CD4-positive, alpha-beta T cell treated with Interleukin-4 for 1 hour (primary cell): Measurements from ENCODE around the gene LDLRAD4.

Experiments
- DNase-seq, 2 donors: peaks; one replicate each; pipeline ENCODE4 v3.0.0-alpha.2; 2020 to 2022

LDLRAD4 gene

DNA sequence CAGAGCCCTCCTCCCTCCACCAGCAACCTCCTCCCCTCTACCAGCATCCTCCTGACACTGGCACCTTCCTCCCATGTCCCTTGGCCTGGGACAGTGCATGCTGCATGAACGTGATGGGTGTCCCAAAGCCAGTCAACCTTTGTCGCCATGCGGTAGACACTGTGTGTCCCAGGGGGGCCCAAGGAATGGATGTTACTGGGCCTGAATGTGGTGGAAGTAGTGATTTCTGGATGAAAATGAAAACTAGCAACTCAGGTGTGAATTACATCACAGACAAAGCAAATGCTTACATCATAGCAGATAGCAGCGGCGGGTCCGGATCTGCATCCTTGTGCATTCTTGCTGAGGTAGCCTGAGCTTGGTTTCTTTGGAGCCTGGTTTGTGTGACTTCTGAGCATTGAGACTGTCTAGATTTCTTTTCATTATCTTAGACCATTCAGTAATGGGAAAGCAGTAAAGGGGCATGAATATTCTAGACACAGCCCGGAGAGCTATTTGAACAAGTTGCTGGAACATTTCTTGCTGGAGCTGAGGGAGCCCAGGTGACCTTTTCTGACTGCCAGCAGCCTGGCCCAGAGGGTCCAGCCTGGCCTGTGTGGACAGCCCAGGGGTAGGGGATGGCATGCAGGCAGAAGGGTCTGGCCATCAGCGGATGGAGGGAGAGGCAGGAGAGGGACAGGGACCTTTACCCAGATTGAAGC lies 407.4 kb downstream of the LDLRAD4 start:
- DNase-seq: no peak

DNA sequence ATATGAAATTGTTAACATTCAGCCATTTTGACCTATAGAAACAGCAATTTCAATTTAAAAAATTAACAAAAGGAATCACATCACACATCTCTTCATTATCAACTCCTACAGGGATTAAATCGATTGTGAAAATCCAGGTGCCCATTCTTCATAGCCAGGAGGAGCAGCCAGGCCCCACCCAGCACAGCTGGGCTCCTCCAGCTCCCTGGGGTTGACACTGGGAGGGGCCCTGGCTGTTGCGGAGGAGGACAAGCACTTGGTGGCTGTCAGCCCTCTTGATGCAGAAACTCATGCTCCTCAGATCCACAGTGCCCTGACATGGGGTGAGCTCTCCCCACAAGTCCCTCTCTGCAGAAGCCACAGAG lies 408.0 kb downstream of the LDLRAD4 start:
- no peak for DNase-seq

DNA sequence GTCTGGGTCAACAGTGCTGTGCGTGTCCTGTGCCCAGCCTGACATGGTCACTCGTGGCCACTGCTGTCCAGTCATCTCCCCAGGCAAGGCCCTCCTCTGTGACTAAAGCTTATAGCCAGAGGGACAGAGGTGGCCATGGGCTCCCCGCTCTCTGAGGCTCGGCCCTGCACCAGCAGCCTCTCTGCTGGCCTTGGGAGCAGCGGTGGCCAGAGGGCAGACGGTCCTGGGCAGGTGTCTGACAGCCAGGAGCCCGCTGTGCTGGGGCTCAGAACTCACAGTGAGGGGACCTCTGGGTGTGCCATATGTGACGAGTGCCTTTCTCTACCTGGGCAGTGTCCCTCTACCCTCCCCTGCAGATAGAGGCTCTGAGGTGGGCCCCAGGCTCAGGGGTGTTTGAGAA lies 409.1 kb downstream of the LDLRAD4 start:
- no peak for DNase-seq

DNA sequence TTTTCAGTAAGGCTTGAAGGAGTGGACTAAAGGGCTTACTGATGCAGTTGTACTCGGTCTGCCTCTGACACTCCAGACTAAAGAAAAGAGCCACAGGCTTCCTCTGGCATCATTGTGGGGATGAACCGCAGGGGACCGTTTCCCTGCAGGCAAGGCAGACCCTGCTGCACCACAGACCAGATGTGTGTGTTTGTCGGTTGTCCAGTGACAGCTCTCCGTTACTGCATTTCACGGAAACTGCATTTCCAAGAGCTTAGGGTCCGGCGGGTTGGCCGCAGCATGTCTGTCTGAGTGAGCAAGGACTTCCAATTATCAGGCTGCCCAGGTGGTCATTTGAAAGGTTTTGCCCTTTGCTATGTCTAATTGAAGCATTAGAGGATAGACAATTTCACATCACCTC lies 409.7 kb downstream of the LDLRAD4 start:
- no peak for DNase-seq

DNA sequence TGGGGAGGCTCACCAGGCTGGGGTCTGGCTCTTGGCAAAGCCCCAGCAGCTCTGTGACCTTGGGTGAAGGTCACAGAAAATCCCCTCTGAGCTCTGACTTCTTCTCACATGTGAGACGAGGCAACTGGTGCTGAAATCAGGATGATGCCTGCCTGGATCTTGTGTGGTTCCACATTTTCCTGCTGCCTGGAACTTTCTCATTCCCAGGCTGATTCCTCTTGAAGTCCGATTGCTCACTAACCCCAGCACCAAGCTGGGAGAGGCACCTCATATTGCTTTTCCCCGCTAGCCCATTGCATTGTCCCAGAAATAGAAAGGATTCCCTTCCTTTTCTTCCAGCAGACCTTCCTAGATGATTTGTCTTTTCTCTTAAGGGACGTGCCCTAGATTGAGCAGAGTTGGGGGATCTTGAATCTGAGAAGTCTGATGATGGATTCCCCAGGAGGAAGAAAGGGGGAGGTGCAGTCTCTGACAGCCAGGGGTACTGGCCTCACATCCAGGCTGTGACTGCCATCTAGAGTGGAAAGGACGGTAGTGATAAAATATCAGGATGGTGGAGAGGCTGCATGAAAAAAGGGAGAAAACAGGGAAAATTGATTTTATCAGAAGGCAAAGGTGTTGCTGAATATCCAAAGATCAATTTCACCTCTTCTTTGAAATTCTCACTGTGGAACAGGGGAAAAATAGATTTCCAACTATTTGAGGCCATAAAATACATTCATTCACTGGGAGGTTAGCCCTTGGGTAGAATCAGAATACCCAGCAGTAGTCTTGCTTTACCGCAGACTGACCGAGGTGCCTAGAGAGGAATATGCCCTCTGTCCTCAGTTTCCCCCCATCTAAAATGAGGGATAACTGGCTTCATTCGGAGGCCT lies 411.5 kb downstream of the LDLRAD4 start:
- peak; percentile 61 to 69 for DNase-seq

DNA sequence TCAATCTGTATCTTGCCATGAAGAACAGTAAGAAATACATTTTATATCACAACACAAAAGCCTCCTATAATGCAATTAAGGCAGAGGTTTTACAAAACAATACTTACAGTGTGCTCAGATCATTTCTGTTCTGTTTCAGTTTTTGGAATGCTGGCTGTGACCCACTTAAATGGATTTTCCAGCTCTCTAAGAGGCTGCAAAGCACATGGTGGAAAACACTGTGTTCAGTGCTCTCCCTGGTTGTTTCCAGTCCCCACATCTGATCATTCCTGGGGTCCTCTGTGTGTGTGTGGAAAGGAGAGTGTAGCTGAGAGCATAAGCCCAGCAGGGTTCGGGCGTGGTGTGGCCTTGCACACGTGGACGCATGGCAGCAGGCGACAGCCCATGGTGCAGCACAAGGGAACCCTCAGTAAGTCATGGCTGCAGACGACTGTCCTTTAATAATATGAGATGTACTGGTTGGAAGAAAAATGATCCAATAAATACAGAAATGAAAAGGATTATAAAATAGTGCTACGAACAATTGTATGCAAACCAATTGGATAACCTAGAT lies 412.2 kb downstream of the LDLRAD4 start:
- DNase-seq: no peak

DNA sequence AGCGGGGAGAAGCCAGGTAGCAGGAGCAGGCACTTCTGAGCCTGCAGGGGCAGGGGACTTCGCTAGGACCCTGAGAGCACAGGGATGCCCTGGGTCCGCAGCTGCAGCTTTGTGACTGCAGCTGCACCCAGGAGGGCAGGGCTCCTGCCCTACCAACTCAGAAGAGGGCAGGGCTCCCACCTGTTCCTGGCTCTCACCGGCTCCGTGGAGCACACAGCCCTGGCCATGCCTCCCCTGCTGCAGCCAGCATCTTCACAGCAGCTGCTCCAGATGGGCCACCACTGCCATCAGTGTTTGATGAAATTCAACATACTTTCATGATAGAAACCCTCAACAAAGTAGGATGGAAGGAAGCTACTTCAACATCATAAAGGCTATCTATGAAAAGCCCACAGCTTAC lies 415.1 kb downstream of the LDLRAD4 start:
- DNase-seq: no peak

DNA sequence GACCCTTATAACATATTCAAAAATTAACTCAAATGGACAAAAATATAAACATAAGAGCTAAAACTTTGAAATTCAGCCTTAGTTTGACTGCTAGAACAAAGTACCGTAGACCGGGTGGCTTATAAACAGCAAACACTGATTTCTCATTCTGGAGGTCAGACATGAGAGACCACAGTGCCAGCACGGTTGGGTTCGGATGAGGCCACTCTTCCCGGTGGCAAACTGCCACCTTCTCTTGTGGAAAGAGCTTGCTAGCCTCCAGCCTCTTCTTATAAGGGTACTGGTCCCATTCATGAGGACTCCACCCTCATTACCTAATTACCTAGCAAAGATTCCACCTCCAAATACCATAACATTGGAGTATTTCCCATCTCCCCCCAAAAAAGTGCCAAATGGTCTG lies 416.5 kb downstream of the LDLRAD4 start:
- no peak for DNase-seq

DNA sequence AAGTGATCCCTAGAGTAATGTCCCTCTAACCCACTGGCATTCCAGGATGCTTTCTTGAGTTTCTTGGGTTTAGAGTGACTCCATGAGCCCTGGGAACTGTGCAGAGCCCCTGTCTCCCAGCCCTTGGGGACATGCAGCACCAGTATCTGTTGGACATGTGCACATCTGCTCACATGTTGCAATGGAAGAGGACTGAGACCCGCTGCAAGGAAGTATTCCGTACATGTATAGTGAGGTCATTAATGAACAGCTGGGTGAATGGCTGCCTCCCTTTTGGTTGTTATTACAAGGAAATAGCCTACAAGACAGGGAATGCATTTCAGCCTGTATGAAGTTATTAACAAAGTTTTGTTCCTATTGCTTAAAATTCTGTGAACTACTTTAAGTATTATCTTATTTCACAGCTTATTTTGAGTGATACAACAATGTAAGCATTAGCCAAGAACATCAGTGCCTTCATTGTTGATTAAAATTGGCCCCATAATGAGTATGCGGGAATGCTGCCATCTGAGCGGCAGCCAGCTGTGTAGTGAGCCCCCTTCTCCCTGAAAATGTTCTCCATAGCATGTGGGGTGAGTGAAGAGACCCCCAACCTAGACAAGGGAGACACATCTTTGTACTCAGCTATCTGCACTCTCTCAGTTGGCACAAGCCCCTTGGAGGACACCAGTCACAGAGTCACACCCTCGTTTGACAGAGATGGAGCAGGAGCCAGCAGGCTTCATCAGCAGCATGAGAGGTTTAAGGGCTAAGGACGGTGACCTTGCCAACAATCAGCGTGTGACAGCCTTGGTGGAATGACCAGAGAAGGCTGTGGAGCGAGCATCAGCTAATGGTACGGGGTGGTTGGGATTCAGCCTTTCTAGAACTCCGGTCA lies 420.4 kb downstream of the LDLRAD4 start:
- no peak for DNase-seq

DNA sequence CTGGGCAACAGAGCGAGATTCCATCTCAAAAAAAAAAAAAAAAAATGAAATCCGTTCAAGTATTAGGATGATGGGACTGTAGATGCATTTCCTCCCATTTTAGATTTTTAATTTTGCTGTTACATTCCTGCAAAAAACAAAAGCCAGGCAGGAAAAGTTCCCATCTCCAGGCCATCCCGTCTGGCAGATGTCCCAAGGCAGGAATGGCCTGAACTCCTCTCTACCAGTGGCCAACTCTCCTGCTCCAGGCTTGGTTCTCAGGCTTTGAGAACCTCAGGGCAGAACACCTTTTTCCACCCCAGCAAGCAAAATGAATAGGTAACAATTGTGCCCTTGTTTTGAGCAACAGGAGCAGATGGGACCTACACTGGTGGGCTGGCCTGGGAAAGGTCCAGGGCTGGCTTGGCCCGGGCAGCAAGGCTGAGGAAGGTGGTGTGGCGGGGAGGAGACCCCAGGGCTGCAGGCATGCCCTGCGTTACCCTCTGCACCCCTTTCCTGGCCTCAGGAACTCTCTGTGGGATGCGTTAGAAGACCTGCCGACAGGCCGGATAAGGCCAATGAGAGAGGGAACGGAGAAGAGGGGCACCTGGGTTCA lies 421.8 kb downstream of the LDLRAD4 start:
- DNase-seq: no peak

DNA sequence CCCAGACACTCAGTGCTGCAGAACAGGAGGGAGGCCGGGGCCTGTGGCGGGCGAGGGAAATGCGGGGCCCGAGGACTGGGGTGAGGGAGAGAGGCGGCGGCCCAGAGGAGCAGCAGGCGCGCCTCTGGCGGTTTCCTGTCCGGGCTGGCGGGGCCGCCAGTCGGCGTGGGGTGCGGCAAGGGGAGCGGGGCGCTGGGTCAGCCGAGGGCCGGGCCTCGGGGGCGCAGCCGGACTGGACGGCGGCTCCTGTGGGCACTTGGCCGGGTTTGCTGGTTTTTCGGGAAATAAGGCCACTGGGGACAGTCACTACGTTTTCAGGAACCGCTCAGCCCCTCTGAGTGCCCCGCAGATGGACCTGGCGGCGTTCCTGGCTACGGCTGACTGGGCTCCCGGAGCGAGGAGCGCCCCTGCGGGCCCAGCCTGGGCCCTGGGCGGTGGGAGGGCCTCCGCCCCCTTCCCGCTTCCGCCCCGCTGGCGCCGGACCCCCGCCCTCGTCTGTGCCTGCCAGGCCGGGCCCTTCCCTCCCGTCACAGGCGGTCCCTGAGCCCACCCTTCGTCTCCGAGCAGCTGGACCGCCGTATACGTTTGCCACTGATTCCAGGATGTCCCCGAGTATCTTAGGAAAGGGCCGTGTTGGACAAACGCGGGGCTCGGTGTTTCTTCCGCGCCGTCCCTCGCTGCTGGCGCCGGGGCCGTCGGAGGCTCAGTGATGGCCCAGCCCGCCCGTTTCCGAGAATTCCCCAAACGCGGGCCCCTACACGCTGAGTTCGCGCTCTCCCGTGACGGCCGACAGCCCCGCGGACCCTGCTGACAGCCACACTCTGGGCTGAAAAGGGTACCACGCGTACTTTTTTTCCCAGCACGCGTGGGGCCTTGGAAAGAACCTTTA lies 423.2 kb downstream of the LDLRAD4 start:
- no peak for DNase-seq

DNA sequence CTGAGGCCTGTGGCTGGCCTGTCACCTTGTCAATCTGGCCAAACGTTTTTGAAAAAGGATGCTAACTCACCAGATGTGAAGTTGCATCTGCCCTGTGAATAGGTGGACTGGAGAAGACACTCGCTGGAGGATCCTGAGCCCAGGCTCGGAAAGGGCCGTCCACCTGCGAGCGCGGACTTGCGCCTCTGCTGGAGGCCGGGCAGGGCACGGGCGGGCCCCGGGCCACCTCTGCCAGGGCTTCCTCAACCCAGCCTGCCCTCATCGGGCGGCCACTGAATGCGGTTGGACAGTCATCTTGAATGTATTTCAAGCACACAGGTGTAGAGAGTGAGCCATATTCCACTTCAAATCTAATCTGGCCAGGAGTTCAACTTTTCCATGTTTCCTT lies 423.9 kb downstream of the LDLRAD4 start:
- DNase-seq: no peak

DNA sequence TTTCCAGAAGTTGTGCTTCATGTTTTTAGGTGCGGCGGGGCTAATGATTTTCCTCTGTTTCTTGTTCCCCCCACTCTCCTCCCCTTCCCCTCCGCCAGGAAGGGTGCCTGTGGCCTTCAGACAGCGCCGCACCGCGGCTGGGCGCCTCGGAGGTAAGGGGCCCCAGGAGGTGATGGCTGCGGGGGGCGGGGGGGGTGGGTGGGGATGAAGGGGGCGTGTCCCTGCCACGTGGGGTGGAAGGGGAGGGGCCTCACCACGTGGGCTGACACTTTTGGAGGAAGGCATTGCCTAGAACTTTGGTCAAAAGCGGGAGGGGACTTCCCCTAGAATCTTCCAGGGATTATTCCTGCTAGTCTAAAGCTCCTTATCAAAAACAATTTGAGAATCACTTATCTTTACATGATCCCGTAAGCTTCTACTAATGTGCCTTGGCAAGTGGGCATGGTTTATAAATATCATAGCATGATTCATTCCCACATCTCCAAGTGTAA lies 424.7 kb downstream of the LDLRAD4 start:
- no peak for DNase-seq

DNA sequence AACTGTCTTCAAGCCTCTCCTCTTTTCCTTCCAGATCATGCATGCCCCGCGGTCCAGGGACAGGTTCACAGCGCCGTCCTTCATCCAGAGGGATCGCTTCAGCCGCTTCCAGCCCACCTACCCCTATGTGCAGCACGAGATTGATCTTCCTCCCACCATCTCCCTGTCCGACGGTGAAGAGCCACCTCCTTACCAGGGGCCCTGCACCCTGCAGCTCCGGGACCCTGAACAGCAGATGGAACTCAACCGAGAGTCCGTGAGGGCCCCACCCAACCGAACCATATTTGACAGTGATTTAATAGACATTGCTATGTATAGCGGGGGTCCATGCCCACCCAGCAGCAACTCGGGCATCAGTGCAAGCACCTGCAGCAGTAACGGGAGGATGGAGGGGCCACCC lies 426.5 kb downstream of the LDLRAD4 start:
- no peak for DNase-seq

DNA sequence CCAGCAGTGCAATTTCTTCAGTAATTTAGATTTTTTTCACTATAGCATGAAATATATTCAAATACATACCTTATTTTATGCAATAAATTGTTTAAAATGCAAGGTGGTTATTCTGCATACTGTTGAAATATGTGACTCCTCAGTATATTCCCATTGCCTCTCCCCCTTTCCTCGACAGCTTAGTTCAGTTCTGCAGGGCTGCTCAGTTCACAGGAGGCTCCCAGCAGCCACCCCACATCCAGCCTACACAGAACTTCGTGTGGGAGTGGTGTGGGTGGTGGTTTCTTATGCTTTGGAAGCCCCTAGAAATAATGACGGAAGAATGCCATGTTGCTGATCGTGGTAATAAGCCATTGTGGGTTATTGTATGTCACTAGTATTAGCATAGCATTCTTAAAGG lies 428.1 kb downstream of the LDLRAD4 start:
- no peak for DNase-seq

DNA sequence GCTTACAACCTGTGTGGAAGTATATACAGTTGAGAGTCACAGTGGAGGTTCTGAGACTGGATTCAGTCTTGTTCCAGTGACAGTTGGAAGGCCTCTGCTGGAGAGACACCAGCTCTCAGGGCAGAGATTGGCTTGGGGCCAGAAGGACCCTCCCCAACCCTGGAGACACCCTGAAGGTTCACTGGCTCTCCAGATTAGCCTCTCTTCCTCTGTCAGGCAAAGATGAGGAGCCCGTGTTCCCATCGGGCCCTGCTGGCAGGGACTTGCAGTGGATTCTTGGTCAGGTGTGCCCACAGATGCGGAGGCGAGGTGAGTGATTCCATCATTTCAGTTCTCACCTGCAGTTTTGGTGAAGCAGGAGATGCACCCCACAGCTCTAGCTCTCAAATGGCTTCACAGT lies 429.2 kb downstream of the LDLRAD4 start:
- DNase-seq: no peak

DNA sequence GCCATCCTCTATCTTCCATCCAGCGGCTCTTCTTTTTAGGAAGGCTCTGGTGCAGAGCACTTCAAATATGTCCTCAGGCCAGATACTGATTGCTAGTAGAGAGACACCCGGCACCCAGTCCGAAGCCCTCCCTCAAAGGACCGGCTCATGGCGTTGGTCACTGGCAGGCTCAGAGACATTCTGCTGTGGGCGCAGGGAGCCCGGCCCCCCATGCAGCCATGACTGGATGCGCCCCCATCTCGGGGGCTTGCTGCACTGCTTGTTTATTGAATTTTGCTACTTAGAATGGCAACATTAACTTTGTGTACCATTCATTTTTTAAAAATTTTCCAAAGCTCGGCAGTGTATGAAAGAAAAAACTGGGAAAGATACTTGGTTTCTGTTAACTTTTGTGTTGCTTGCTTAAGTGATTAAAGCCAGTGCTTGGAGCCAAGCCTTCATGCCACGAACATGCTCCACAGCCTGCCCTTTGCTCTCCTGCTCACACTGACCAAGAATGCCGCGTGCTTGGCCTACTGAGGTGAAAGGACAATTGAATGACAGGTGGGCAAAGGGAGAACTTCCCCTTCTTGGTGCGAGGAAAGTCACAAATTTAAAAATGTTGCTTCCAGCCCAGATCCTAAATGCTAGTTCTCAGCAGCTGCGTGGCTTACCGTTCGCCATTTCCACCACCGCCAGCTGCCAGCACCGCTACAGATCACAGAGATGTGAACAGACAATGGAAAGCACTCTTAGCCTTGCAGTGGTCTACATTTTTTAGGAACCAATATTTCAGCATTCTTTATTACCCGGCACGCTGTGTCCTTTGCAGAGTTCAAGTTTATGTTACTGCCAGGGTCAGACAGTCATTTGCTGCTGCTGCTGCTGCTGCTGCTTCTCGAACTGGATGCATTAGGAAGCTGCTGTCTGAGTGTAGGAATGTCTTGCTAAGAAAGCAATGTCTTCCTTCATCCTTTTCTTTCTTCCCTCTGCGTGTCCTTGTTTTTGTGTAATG lies 431.1 kb downstream of the LDLRAD4 start:
- no peak for DNase-seq

DNA sequence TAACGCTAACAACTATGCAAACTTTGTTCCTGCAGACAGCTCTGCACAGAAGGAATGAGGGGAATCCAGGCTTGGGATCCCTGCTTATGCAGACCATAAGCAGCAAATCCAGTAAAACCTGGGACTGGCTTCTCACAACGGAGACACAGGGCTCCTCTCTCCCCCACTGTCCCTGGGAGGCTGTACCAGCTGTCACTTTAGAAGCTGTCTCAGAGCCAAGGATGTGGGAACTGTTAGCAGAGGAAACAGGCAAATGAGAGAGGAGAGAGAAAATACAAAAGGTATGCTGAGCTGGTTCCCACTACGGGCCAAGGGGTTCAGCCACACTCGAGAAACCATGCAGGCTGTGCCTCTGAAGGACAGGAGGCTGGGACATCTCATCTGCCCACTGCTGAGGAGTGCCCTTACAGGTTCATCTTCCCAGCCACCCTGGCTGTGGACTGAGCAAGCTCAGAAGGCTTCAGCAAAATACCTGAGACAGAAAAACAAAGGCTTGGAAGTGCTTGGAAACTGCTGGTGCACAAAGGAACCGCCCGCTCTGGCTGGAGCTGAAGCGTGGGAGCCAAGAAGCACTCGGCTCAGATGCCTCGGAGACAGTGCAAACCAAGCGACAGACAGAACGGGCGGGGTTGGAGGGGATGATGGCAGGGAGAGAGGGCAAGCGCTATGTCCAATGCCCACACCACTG lies 435.3 kb downstream of the LDLRAD4 start:
- no peak for DNase-seq

DNA sequence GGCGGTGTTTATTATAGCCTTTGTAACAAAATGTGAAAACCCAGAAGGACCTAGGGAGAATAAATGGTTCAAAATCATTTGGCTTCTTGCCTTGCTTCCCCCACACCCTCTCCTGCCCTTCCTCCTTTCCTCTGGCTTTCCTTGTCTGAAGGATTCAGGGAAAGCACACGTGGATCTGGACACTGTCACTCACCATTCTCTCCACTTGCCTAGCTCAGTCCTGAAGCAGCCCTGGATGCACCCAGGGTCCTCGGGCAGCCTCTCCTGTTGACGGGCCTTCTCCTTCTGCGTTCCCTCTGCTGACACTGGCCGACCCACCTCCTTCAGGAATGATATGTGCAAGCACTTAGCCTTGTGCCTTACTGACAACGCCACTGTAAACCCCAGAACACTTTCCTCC lies 439.4 kb downstream of the LDLRAD4 start:
- no peak for DNase-seq
